Measurements from ENCODE around the gene STAT3. TPM values are rescaled to one million over a fixed set of nuclear protein-coding genes. Genes with fewer than 3 reads are reported as not detected.
"Not testable (repeated sequence)": the region's sequence is repeated elsewhere in the genome, so short reads cannot be mapped to it uniquely, and the experiment has no call there.

Gene STAT3
- total RNA-seq, 4 donors from 2014 or later: 178 to 219 (median 191) TPM

DNA sequence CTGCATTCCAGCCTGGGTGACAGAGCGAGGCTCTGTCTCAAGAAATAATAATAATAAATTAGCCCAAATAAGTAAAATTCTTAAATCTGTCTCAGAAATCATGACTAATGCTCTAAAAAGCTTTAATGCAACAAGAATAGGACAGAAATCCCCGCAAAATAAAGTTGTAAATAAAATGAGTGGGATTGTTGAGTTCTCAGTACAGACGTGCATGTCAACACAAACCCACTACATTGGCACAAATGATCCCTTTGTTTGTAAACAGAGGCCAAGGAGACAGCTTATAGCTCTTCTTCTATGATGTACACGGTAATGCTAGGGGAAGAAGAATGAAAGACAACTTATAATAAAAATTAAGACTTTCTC lies 118.1 kb downstream of the STAT3 start:
- no peak for TF ChIP-seq POLR2A (IDR thresholded peaks at IDR 0.05)
- TF ChIP-seq, protein P1, sequence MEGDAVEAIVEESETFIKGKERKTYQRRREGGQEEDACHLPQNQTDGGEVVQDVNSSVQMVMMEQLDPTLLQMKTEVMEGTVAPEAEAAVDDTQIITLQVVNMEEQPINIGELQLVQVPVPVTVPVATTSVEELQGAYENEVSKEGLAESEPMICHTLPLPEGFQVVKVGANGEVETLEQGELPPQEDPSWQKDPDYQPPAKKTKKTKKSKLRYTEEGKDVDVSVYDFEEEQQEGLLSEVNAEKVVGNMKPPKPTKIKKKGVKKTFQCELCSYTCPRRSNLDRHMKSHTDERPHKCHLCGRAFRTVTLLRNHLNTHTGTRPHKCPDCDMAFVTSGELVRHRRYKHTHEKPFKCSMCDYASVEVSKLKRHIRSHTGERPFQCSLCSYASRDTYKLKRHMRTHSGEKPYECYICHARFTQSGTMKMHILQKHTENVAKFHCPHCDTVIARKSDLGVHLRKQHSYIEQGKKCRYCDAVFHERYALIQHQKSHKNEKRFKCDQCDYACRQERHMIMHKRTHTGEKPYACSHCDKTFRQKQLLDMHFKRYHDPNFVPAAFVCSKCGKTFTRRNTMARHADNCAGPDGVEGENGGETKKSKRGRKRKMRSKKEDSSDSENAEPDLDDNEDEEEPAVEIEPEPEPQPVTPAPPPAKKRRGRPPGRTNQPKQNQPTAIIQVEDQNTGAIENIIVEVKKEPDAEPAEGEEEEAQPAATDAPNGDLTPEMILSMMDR (IDR thresholded peaks at IDR 0.05): no peak

GRCh38 chr17:42268236-42268635 lies 120.0 kb downstream of the STAT3 start:
- H3K4me3 ChIP-seq: no peak overlapping the region
- H3K27me3 ChIP-seq: no peaks in the 10 kb centered on the region
- TF ChIP-seq, protein P1 (IDR thresholded peaks at IDR 0.05): no peak
- no peak for TF ChIP-seq POLR2A (IDR thresholded peaks at IDR 0.05)
- DNase-seq: no peak
- peaks cover 0 to 21% (median 0%) of the 10 kb centered on the region in 4 donors for H3K4me1 ChIP-seq
- no peak overlapping the region for H3K27ac ChIP-seq
- H3K9me3 ChIP-seq: no peaks in the 10 kb centered on the region
- no peaks in the 10 kb centered on the region for H3K36me3 ChIP-seq

More for the DNA sequence above, 118.1 kb downstream of the STAT3 start:
- Histone ChIP-seq H3K4me1 (peaks cover 0 to 37% (median 0%) of the 10 kb centered on the region in 4 donors), H3K27me3 (no peaks in the 10 kb centered on the region), H3K36me3 (no peaks in the 10 kb centered on the region), H3K27ac (no peak overlapping the region), H3K9me3 (no peaks in the 10 kb centered on the region), H3K4me3 (no peak overlapping the region)
- no peak for DNase-seq

GRCh38 chr17:42266918-42267766 lies 121.1 kb downstream of the STAT3 start:
- Histone ChIP-seq H3K4me1 (peaks cover 0 to 17% (median 0%) of the 10 kb centered on the region in 4 donors), H3K27me3 (no peaks in the 10 kb centered on the region), H3K36me3 (no peaks in the 10 kb centered on the region), H3K27ac (peak overlapping the region in 1 of 4 donors; percentile 4), H3K4me3 (no peak overlapping the region), H3K9me3 (no peaks in the 10 kb centered on the region)
- no peak for TF ChIP-seq POLR2A (IDR thresholded peaks at IDR 0.05)
- TF ChIP-seq, protein P1 (IDR thresholded peaks at IDR 0.05): no peak
- no peak for DNase-seq

GRCh38 chr17:42266462-42266861 lies 121.8 kb downstream of the STAT3 start:
- H3K9me3 ChIP-seq: no peaks in the 10 kb centered on the region
- TF ChIP-seq POLR2A (IDR thresholded peaks at IDR 0.05): no peak
- TF ChIP-seq, protein P1 (IDR thresholded peaks at IDR 0.05): no peak

GRCh38 chr17:42264366-42264765 lies 123.9 kb downstream of the STAT3 start:
- not testable (repeated sequence) for H3K27ac ChIP-seq, H3K9me3 ChIP-seq, H3K4me1 ChIP-seq, H3K27me3 ChIP-seq, H3K36me3 ChIP-seq, H3K4me3 ChIP-seq, DNase-seq

More at GRCh38 chr17:42266462-42266861, 121.8 kb downstream of the STAT3 start:
- DNase-seq: no peak
- peak overlapping the region in 1 of 4 donors; percentile 4 for H3K27ac ChIP-seq
- peaks cover 0 to 17% (median 0%) of the 10 kb centered on the region in 4 donors for H3K4me1 ChIP-seq
- H3K36me3 ChIP-seq: no peaks in the 10 kb centered on the region
- no peaks in the 10 kb centered on the region for H3K27me3 ChIP-seq
- H3K4me3 ChIP-seq: no peak overlapping the region

Other genes with a start within 250 kb of the STAT3 start
- 100 to 1,000 TPM in 2 of 4 donors, 10 to 100 TPM in 2; 80.9 to 153 (median 116) TPM for gene RAB5C, start 233.5 kb downstream of the STAT3 start, total RNA-seq
- under 1 TPM in 2 of 4 donors, not detected in 2; 0.47 to 0.80 TPM for gene KCNH4, start 207.3 kb downstream of the STAT3 start, total RNA-seq
- gene HCRT, start 203.0 kb downstream of the STAT3 start, total RNA-seq: not detected
- 10 to 100 TPM; 13.2 to 71.4 (median 44.3) TPM for gene GHDC, start 193.9 kb downstream of the STAT3 start, total RNA-seq
- 100 to 1,000 TPM in 1 of 4 donors, 10 to 100 TPM in 3; 36.3 to 128 (median 68.1) TPM for gene STAT5B, start 112.1 kb downstream of the STAT3 start, total RNA-seq
- 10 to 100 TPM; 11.2 to 80.0 (median 34.5) TPM for gene STAT5A, start 99.9 kb downstream of the STAT3 start, total RNA-seq
- 10 to 100 TPM; 16.3 to 94.9 (median 35.9) TPM for gene CAVIN1, start 34.8 kb upstream of the STAT3 start, total RNA-seq
- 100 to 1,000 TPM; 121 to 251 (median 204) TPM for gene ATP6V0A1, start 70.4 kb upstream of the STAT3 start, total RNA-seq
- gene NAGLU, start 147.8 kb upstream of the STAT3 start, total RNA-seq: 10 to 100 TPM; 12.4 to 79.2 (median 62.7) TPM
- gene HSD17B1, start 164.5 kb upstream of the STAT3 start, total RNA-seq: 1 to 10 TPM in 2 of 4 donors, under 1 TPM in 1, not detected in 1; 0.94 to 3.9 (median 1.7) TPM
- 10 to 100 TPM; 42.1 to 95.4 (median 80.2) TPM for gene COASY, start 173.7 kb upstream of the STAT3 start, total RNA-seq
- gene MLX, start 178.7 kb upstream of the STAT3 start, total RNA-seq: 100 to 1,000 TPM in 3 of 4 donors, 10 to 100 TPM in 1; 65.2 to 180 (median 133) TPM
- gene PSMC3IP, start 189.3 kb upstream of the STAT3 start, total RNA-seq: 1 to 10 TPM in 2 of 4 donors, not detected in 2; 1.2 to 1.5 TPM
- 10 to 100 TPM; 31.4 to 66.6 (median 55.8) TPM for gene RETREG3, start 220.9 kb upstream of the STAT3 start, total RNA-seq
- gene TUBG1, start 221.2 kb upstream of the STAT3 start, total RNA-seq: 10 to 100 TPM; 19.8 to 64.4 (median 37.9) TPM